ENCODE data around the gene EXOC3.
"Not testable (repeated sequence)": the region's sequence is repeated elsewhere in the genome, so short reads cannot be mapped to it uniquely, and the experiment has no call there.

Gene EXOC3

GRCh38 chr5:442335-443238, at the start of gene EXOC3:
EXOC3 (plus strand) TSS chr5:443176; CDS start chr5:446206, 3,030 bp downstream.
- peak; percentile 64 for DNase-seq

- DNase-seq, result no peak
Measured at GRCh38 chr5:393846-394275, 49.1 kb upstream of the EXOC3 start.

DNA sequence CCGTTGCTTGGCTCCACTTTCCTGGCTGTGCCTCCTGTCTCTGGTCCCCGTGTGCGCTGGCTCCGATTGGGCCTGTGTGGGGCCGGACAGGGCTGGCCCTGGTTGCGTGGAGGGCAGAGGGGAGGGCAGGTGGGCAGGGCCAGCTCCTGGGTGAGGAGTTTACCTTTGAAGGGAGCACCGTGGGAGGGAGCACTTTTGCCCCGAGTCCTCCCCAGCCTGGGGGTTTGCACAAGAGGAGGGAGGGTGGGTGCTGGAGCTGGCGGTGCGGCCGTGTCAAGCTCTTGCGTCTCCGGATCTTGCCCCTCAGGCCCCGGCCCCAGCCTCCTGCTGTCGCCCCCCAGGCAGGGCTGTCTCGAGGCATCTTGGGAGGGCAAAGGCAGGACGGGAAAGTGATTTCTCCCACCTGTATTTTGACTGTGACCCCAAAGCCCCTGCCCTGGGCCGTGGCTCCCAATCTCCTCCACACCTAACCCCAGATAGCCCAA, 48.3 kb upstream of the EXOC3 start:
- DNase-seq, result no peak

DNA sequence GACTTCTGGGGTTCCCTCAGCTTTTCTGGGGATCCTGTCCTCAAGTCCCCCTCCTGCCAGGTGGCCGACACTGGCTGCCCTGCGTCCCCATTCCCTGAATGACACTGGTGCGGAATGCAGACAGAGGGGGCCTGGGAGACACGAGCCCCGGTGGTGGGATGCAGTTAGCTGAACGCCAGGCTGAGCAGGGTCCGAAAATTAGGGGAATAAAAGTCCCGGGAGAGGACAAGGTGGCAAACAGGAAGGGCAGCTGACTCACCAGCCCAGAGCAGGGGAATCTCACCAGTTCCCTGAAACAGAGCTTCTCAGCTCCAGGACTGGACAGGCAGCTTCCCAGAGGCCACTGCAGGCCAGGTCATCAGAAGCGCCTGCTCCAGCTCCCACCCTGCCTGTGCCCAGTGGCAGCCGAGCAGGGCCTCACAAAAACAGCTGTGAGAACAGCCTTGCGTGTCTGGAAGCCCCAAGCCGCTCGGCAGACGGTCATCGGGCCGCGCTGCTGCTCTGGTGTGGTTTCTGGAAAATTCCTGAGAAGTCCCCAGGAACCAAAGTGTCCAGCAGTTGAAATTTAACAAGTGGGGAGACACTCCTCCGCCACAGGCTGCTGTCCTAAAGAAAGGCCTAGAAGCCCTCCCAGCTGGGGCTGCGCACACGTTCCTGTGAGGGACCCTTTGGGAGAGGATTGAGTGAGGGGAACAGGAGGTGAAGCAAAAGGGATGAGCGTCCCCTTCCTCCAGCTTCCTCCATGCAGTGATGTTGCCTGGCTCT, 47.6 kb upstream of the EXOC3 start:
- DNase-seq, result peak; percentile 80

GRCh38 chr5:395921-396530, 47.0 kb upstream of the EXOC3 start:
- DNase-seq, result no peak

GRCh38 chr5:396531-396961, 46.4 kb upstream of the EXOC3 start:
- no peak for DNase-seq

DNA sequence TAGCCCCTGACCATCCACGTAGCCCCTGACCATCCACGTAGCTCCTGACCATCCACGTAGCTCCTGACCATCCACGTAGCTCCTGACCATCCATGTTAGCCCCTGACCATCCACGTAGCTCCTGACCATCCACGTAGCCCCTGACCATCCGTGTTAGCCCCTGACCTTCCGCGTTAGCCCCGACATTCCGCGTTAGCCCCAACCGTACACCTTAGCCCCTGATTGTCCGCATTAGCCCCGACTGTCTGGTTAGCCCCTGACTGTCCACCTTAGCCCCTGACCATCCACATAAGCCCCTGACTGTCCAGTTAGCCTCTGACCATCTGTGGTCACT, 44.9 kb upstream of the EXOC3 start:
- not testable (repeated sequence) for DNase-seq

GRCh38 chr5:398475-399295, 44.3 kb upstream of the EXOC3 start:
- DNase-seq, result no peak

GRCh38 chr5:399296-400281, 43.4 kb upstream of the EXOC3 start:
- DNase-seq, result peak; percentile 97

GRCh38 chr5:400282-401145, 42.5 kb upstream of the EXOC3 start:
- peak; percentile 95 for DNase-seq

DNA sequence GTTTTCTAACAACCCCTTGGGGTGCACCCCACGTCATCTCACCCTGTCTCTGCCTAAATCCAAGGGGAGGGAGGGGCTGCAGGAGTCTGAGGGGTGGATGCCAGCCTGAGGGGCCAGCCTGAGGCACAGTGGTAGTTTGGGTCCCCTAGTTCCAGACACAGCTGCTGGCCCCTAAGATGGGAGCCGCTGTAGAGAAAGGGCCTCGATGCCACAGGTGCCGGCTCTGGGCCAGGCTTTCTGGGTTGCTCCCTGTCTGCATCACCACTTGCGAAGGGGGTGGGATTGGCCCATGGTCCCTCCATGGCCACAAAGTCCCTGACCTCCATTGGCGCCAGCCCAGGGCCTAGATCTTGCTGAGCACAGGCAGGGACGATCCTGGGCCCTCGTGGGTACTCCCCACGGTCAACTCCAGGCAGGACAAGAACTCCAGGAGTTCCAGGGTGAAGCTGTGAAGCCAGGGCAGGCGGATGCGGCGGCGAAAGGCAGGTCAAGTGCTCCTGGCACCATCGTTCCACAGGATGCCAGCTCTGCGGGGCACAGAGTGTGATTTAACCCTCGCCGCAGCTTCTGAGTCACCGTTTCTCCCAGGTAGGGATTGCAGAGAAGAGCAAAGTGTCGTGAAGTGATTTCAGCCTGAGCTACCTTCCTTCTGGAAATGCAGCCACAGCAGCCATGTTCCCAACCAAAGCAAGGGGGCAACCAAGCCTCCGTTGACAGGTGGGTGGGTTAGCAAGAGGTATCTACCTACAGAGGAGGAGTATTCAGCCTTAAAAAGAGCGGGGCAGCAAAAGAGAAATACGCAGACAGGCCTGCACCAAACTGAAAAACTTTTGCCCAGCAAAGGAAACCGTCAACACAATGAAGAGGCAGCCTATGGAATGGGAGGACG, 41.6 kb upstream of the EXOC3 start:
- no peak for DNase-seq

DNA sequence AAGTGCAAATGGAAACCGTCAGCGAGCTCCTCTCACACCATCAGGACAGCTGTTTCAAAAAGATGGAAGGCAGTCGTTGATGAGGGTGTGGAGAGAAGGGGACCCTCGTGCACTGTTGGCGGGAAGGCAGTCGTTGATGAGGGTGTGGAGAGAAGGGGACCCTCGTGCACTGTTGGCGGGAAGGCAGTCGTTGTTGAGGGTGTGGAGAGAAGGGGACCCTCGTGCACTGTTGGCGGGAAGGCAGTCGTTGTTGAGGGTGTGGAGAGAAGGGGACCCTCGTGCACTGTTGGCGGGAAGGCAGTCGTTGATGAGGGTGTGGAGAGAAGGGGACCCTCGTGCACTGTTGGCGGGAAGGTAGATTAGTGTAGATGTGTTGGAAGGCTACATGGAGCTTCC, 40.8 kb upstream of the EXOC3 start:
- not testable (repeated sequence) for DNase-seq

DNA sequence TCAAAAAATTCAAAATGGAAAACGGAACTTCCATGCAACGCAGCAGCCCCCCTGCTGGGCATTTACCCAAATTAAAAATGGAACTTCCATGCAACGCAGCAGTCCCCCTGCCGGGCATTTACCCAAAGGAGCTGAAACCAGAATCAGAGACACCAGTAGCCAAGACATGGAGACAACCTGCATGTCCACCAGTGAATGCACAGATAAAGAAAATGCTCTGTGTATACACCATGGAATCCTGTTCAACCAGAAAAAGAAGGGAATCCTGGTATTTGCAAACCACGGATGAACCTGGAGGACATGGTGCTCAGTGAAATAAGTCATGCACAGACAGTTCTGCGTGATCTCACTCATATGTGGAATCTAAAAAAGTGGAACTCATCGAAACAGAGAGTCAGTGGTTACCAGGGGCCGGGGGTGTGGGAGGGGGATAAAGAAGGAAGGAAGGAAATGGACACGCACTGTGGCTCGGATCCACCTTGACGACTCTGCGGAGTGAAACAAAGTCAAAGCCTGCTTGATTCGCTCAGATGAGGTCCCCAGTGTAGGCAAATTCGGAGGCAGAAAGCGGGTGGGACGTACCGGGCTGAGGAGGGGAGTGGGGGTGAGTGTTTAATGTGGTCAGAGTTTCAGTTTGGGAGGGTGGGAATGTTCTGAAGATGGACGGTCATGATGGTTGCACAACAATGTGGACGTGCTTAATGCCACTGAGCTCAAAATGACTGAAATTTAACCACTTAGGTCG, 40.2 kb upstream of the EXOC3 start:
- DNase-seq, result peak; percentile 35

- no peak for DNase-seq
Measured at GRCh38 chr5:403995-404394, 39.0 kb upstream of the EXOC3 start.

- DNase-seq, result no peak
Measured at GRCh38 chr5:404666-405241, 38.2 kb upstream of the EXOC3 start.

- no peak for DNase-seq
Measured at GRCh38 chr5:405421-405820, 37.6 kb upstream of the EXOC3 start.

DNA sequence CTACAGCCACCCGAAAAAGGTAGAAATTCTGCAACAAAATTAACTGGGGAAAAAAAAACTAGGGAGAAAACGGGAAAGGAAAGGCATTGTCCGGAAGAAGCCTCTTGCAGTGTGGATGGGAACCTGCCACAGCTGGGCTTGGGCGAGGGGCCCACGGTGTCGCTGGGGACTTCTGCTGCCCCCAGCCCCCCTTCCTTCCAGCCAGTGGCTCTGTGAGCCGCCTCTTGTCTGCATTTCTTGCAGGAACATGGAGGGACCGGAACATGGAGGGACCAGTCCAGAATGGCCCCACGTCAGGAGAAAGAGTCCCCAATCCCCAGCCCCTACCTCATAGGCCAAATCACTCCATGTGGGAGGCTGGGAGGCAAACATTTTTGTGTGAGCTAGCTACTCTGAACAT, 36.9 kb upstream of the EXOC3 start:
- no peak for DNase-seq

- DNase-seq, result no peak
Measured at GRCh38 chr5:407051-407450, 35.9 kb upstream of the EXOC3 start.
